HepG2 (cell line): ENCODE data around the gene TUBA4A. TPM values are rescaled to one million over a fixed set of nuclear protein-coding genes. Genes with fewer than 3 reads are reported as not detected.

Experiments used
- ATF3 ChIP-seq: sonication (generic); formaldehyde crosslinking; IDR thresholded peaks from 2 replicates; pipeline ENCODE4 v1.4.0; 2020; ENCODE audit warnings: missing genetic modification reagents
- CEBPB ChIP-seq: IDR thresholded peaks from 2 replicates; pipeline ENCODE4 v1.6.1; 2011; ENCODE audit warnings: low read depth, low read length, improper control_type of control experiment, borderline replicate concordance
- CEBPG ChIP-seq: IDR thresholded peaks from 2 replicates; pipeline ENCODE4 v1.6.1; 2016
- CREM ChIP-seq, 2 experiments: sonication (generic) in 1 of 2; formaldehyde crosslinking in 1 of 2; IDR thresholded peaks; 2 replicates each; pipeline versions ENCODE4 v1.4.0 to v1.6.1; 2016 to 2020; ENCODE audit warnings: antibody characterized with exemption in 1 of 2, mild to moderate bottlenecking in 1 of 2, missing genetic modification reagents in 1 of 2
- DBP ChIP-seq: sonication (generic); formaldehyde crosslinking; IDR thresholded peaks from 2 replicates; pipeline ENCODE4 v1.4.0; 2020; ENCODE audit warnings: missing genetic modification reagents; ENCODE audit errors: not compliant biosample characterization
- EP300 ChIP-seq, 3 experiments: sonication (generic) in 1 of 3; formaldehyde crosslinking in 1 of 3; IDR thresholded peaks; 2 replicates each; pipeline versions ENCODE4 v1.5.1 to v1.6.1; 2011 to 2020; ENCODE audit warnings: low read depth in 2 of 3, low read length in 2 of 3, borderline replicate concordance in 1 of 3, improper control_type of control experiment in 1 of 3, mild to moderate bottlenecking in 1 of 3, missing genetic modification reagents in 1 of 3, moderate library complexity in 1 of 3
- FLYWCH1 ChIP-seq: sonication (generic); formaldehyde crosslinking; IDR thresholded peaks from 2 replicates; pipeline ENCODE4 v1.8.1; 2023; ENCODE audit warnings: mild to moderate bottlenecking, missing genetic modification reagents
- LCORL ChIP-seq, 2 experiments: fragments of 450-650 bp in 1 of 2; sonication (generic) in 1 of 2; formaldehyde crosslinking in 1 of 2; IDR thresholded peaks; 2 replicates each; pipeline versions ENCODE4 v1.5.0 to v1.6.1; 2017 to 2020; ENCODE audit warnings: antibody characterized with exemption in 1 of 2, missing genetic modification reagents in 1 of 2
- MLLT10 ChIP-seq: sonication (generic); formaldehyde crosslinking; IDR thresholded peaks from 2 replicates; pipeline ENCODE4 v1.4.0; 2020; ENCODE audit warnings: missing genetic modification reagents
- RBM22 ChIP-seq: fragments of 200-400 bp; formaldehyde crosslinking; optimal IDR thresholded peaks from 2 replicates; pipeline ENCODE3; 2017; ENCODE audit warnings: mild to moderate bottlenecking, low read length, moderate library complexity
- RXRB ChIP-seq: IDR thresholded peaks from 2 replicates; pipeline ENCODE4 v1.6.1; 2016; ENCODE audit warnings: borderline replicate concordance, missing genetic modification reagents, missing compliant biosample characterization
- SIN3B ChIP-seq: fragments of 150-350 bp; IDR thresholded peaks from 2 replicates; pipeline ENCODE4 v1.6.1; 2014; ENCODE audit warnings: low read length
- TFDP2 ChIP-seq: sonication (generic); formaldehyde crosslinking; IDR thresholded peaks from 2 replicates; pipeline ENCODE4 v1.4.0; 2020; ENCODE audit warnings: missing genetic modification reagents
- ZFP36L1 ChIP-seq: sonication (generic); formaldehyde crosslinking; IDR thresholded peaks from 2 replicates; pipeline ENCODE4 v1.8.0; 2022; ENCODE audit warnings: mild to moderate bottlenecking, missing genetic modification reagents, moderate library complexity
- ZMAT3 ChIP-seq: sonication (generic); formaldehyde crosslinking; conservative IDR thresholded peaks from 2 replicates; pipeline ENCODE4 v1.7.0; 2021; ENCODE audit warnings: missing genetic modification reagents
- ZNF280B ChIP-seq: sonication (generic); formaldehyde crosslinking; IDR thresholded peaks from 2 replicates; pipeline ENCODE4 v1.5.0; 2020; ENCODE audit warnings: missing genetic modification reagents, mild to moderate bottlenecking, borderline replicate concordance
- ZNF414 ChIP-seq: sonication (generic); formaldehyde crosslinking; IDR thresholded peaks from 2 replicates; pipeline ENCODE4 v1.5.0; 2020; ENCODE audit warnings: missing genetic modification reagents
- ZNF562 ChIP-seq: sonication (generic); formaldehyde crosslinking; IDR thresholded peaks from 2 replicates; pipeline ENCODE4 v1.8.0; 2022; ENCODE audit warnings: missing genetic modification reagents, borderline replicate concordance
- ZNF75D ChIP-seq: sonication (generic); formaldehyde crosslinking; IDR thresholded peaks from 2 replicates; pipeline ENCODE4 v1.8.1; 2023; ENCODE audit warnings: missing genetic modification reagents, mild to moderate bottlenecking, borderline replicate concordance
- ZNF772 ChIP-seq: sonication (generic); formaldehyde crosslinking; IDR thresholded peaks from 2 replicates; pipeline ENCODE4 v1.5.0; 2020; ENCODE audit warnings: mild to moderate bottlenecking, missing genetic modification reagents
- ZNF891 ChIP-seq: sonication (generic); formaldehyde crosslinking; IDR thresholded peaks from 2 replicates; pipeline ENCODE4 v1.5.0; 2020; ENCODE audit warnings: mild to moderate bottlenecking, missing genetic modification reagents
- ZUFSP ChIP-seq: sonication (generic); formaldehyde crosslinking; IDR thresholded peaks from 2 replicates; pipeline ENCODE4 v1.9.0; 2021; ENCODE audit warnings: missing genetic modification reagents, mild to moderate bottlenecking, borderline replicate concordance
- polyA plus RNA-seq, 8 experiments: library from polyadenylated mRNA; depleted of rRNA in 3 of 8; stranded (reverse) in 7 of 8; unstranded in 1 of 8; fragments of >200 nt; fragmentation: Illumina TruSeq in 4 of 8; extraction: Trizol in 4 of 8; gene quantifications; 2 replicates each; pipeline versions ENCODE4 v1.2.1 to v1.2.3, GENCODE V29; 2011 to 2016; ENCODE audit warnings: low read depth in 4 of 8, missing spikeins in 1 of 8, mixed read lengths in 1 of 8; ENCODE audit not compliant: insufficient read depth in 1 of 8
- total RNA-seq, 5 experiments: library from RNA; depleted of rRNA; stranded (reverse); fragments of >200 nt; fragmentation: Illumina TruSeq; extraction: Trizol; gene quantifications; 2 replicates each; pipeline ENCODE4 v1.2.3, GENCODE V29; 2016; ENCODE audit warnings: low read depth in 1 of 5

Gene TUBA4A
- total and polyA plus RNA-seq, 2 of the 13 experiments (the other 11 are each of a cell fraction or from before 2014, with no cell fraction given), result 1.3 to 12.7 TPM

GRCh38 chr2:219279151-219279915 is 25.6 kb upstream of the TUBA4A start, which contains the start of gene DNAJB2 (continued):
- TF ChIP-seq ZMAT3 (CRISPR knock-in tag), result peak; percentile 70
- no peak for TF ChIP-seq LCORL (IDR thresholded peaks at IDR 0.05)
- TF ChIP-seq LCORL (CRISPR knock-in tag; IDR thresholded peaks at IDR 0.05), result peak; percentile 92
- TF ChIP-seq CREM (IDR thresholded peaks at IDR 0.05), result peak; percentile 73; the same call in 1 of the 2 replicates
- 0 out of 2 replicates have a peak, but pooled peaks have one; percentile 31 for TF ChIP-seq CREM (CRISPR knock-in tag; IDR thresholded peaks at IDR 0.05)
- no peak for TF ChIP-seq CEBPG (CRISPR knock-in tag)
- peak; percentile 92 for TF ChIP-seq ZNF891 (CRISPR knock-in tag)
- peak; percentile 87 for TF ChIP-seq ZNF280B
- TF ChIP-seq DBP (CRISPR knock-in tag), result no peak
- TF ChIP-seq ATF3, result peak; percentile 77
- TF ChIP-seq ZNF772, result peak; percentile 67
- TF ChIP-seq ZNF562, result no peak
- no peak for TF ChIP-seq CEBPB
- no peak for TF ChIP-seq ZNF75D (CRISPR knock-in tag)
- TF ChIP-seq ZNF414, result peak; percentile 83
- no peak; the same call in 1 of the 2 replicates for TF ChIP-seq ZFP36L1 (CRISPR knock-in tag)
- TF ChIP-seq SIN3B, result no peak
- no peak; a peak in 1 of 4 replicates for TF ChIP-seq EP300 (IDR thresholded peaks at IDR 0.05; ENCODE audit: low read depth in 2 of 2, low read length in 2 of 2)
- TF ChIP-seq EP300 (CRISPR knock-in tag; IDR thresholded peaks at IDR 0.05; ENCODE audit: borderline replicate concordance), result no peak
- TF ChIP-seq RBM22, result no peak
- peak; percentile 53; the same call in 1 of the 2 replicates for TF ChIP-seq RXRB (CRISPR knock-in tag)
- TF ChIP-seq TFDP2 (CRISPR knock-in tag), result peak; percentile 78
- TF ChIP-seq MLLT10 (CRISPR knock-in tag), result no peak
- TF ChIP-seq ZUFSP (CRISPR knock-in tag), result no peak
- no peak for TF ChIP-seq FLYWCH1 (CRISPR knock-in tag)
